Cardiac muscle cell (in vitro differentiated cells and primary cell): ENCODE data around the gene CFAP92. TPM values are rescaled to one million over a fixed set of nuclear protein-coding genes. Genes with fewer than 3 reads are reported as not detected.

Experiments
- DNase-seq, 2 donors: peaks; one replicate each; pipeline versions ENCODE4 v3.0.0 to v3.0.0-alpha.2; 2010 to 2017; ENCODE audit warnings: low read depth in 1 of 2, low spot score in 1 of 2
- H3K27ac ChIP-seq: fragments of 200-600 bp; sonication (generic); 2 replicates; pipeline ENCODE4 v1.5.1; 2016
- H3K27me3 ChIP-seq: fragments of 200-600 bp; sonication (generic); 2 replicates; pipeline ENCODE4 v1.6.0; 2016; ENCODE audit warnings: control low read depth
- H3K36me3 ChIP-seq: fragments of 200-600 bp; sonication (generic); 2 replicates; pipeline ENCODE4 v1.5.1; 2016; ENCODE audit warnings: control low read depth
- H3K4me1 ChIP-seq: fragments of 200-600 bp; sonication (generic); 2 replicates; pipeline ENCODE4 v1.8.1; 2017; ENCODE audit warnings: low read depth, mild to moderate bottlenecking, mixed run types
- H3K4me3 ChIP-seq: fragments of 200-600 bp; sonication (generic); 2 replicates; pipeline ENCODE4 v1.5.1; 2016; ENCODE audit warnings: mild to moderate bottlenecking
- H3K9me3 ChIP-seq: fragments of 200-600 bp; sonication (generic); 2 replicates; pipeline ENCODE4 v1.5.1; 2017; ENCODE audit warnings: low read depth, mild to moderate bottlenecking, control low read depth
- CTCF ChIP-seq: IDR thresholded peaks from 2 replicates; pipeline ENCODE4 v1.5.1; 2012; ENCODE audit warnings: low read depth, mild to moderate bottlenecking, low read length
- polyA plus RNA-seq: library from polyadenylated mRNA; unstranded; fragments of >200 nt; fragmentation: Nextera tagmentation; extraction: Ambion mirVana; gene quantifications from 2 replicates; pipeline ENCODE4 v1.2.1, GENCODE V29; 2016
- total RNA-seq: library from RNA; depleted of rRNA; stranded (reverse); fragments of >200 nt; gene quantifications from 2 replicates; pipeline ENCODE4 v1.2.3, GENCODE V29; 2016

CFAP92 gene
- total and polyA plus RNA-seq, 2 experiments from 2014 or later, result 0.60 to 0.95 TPM

- DNase-seq, result no peak
- H3K27me3 ChIP-seq, result no peaks in the 10 kb centered on the region
- no peak for TF ChIP-seq CTCF
- H3K9me3 ChIP-seq, result no peaks in the 10 kb centered on the region
- no peak overlapping the region for H3K27ac ChIP-seq
- H3K4me3 ChIP-seq, result no peak overlapping the region
- no peaks in the 10 kb centered on the region for H3K4me1 ChIP-seq
- no peaks in the 10 kb centered on the region for H3K36me3 ChIP-seq
These were observed 44.4 kb upstream of the CFAP92 start for GRCh38 chr3:129038121-129038855.

DNA sequence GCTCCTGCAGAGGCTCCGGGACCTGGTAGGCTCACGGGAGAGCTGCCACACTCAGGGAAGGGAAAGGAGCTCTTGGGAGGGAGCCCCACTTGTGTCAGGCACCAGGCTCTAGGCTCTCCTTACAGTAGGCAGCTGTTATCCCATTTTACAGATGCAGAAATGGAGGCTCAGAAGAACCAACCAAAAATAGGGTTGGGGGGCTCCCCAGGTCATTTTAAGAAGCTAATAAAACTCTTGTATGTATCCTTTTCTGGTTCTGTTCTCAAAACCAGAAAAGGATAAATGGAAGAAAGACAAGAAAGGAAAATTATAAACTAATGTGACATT is 43.2 kb upstream of the CFAP92 start:
- Histone ChIP-seq H3K4me1 (no peaks in the 10 kb centered on the region), H3K27ac (no peak overlapping the region), H3K9me3 (no peaks in the 10 kb centered on the region), H3K4me3 (no peak overlapping the region), H3K36me3 (no peaks in the 10 kb centered on the region), H3K27me3 (no peaks in the 10 kb centered on the region)
- DNase-seq, result no peak
- TF ChIP-seq CTCF, result no peak

DNA sequence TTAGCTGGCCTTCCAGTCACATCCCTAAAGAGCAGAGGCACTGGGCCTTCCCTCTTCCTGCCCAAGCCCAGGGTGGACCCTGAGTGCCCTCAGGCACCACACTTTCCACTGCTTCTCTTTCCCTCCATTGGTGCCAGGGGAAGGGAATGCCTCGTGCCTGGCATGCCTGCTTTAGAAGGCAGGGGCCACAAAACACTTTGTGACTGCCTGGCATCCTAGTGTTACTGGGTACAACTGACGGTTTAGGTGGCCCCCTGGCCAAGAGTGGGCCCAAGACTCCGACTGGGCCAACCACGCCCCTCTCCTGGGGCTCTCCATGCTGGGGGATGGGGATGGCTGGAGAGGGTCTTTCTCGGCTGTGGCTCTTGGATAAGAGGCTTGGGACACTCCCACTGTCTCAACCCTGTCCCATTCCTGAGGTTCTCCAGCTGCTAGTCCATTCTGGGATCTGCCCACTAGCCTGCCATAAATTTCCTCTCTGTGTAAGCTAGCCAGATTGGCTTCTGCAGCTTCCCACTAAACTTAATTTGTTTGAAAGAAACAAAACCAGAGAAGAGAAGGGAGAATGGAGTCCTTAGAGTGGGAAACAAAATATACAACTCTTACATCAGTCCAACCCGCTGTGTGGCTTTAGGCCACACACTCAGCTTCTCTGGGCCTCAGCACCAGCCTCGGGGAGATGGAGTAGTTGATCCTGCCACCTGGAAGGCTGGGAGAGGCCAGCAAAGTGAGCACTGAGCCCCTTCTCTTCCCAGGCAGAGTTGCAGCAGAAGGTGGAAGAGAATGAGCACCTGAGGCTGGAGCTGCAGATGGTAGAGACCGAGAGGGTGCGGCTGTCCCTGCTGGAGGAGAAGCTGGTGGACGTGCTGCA is 42.6 kb upstream of the CFAP92 start:
- no peak for DNase-seq
- Histone ChIP-seq H3K9me3 (no peaks in the 10 kb centered on the region), H3K27me3 (no peaks in the 10 kb centered on the region), H3K36me3 (no peaks in the 10 kb centered on the region), H3K4me1 (no peaks in the 10 kb centered on the region), H3K27ac (no peak overlapping the region), H3K4me3 (no peak overlapping the region)
- no peak for TF ChIP-seq CTCF

GRCh38 chr3:129035360-129036221 is 41.7 kb upstream of the CFAP92 start:
- Histone ChIP-seq H3K4me3 (no peak overlapping the region), H3K27me3 (no peaks in the 10 kb centered on the region)
- TF ChIP-seq CTCF, result no peak

GRCh38 chr3:129034642-129035041 is 40.8 kb upstream of the CFAP92 start:
- Histone ChIP-seq H3K27ac (no peak overlapping the region), H3K4me3 (no peak overlapping the region), H3K4me1 (no peaks in the 10 kb centered on the region), H3K27me3 (no peaks in the 10 kb centered on the region), H3K36me3 (no peaks in the 10 kb centered on the region), H3K9me3 (no peaks in the 10 kb centered on the region)
- DNase-seq, result no peak
- TF ChIP-seq CTCF, result no peak

More at GRCh38 chr3:129035360-129036221, 41.7 kb upstream of the CFAP92 start:
- H3K27ac ChIP-seq, result no peak overlapping the region
- H3K9me3 ChIP-seq, result no peaks in the 10 kb centered on the region
- DNase-seq, result no peak
- H3K36me3 ChIP-seq, result no peaks in the 10 kb centered on the region
- no peaks in the 10 kb centered on the region for H3K4me1 ChIP-seq
